GM18505 (cell line): Measurements from ENCODE around the gene FAM118A.
"Not testable (repeated sequence)": the region's sequence is repeated elsewhere in the genome, so short reads cannot be mapped to it uniquely, and the experiment has no call there.

Source experiments
- ATAC-seq: cut with Tn5 transposase; IDR thresholded peaks from one replicate; pipeline ENCODE4 v1.9.1; 2021; ENCODE audit not compliant: unreplicated experiment
- POLR2A ChIP-seq: IDR thresholded peaks from 4 replicates; pipeline ENCODE4 v1.6.1; 2011; ENCODE audit warnings: borderline replicate concordance; ENCODE audit not compliant: insufficient read depth, insufficient read length; ENCODE audit errors: extremely low read depth

Gene FAM118A

GRCh38 chr22:45292731-45293442 lies 16.8 kb upstream of the FAM118A start:
- no peak for TF ChIP-seq POLR2A
- no peak for ATAC-seq

- ATAC-seq, result no peak
- no peak for TF ChIP-seq POLR2A
These were observed 15.7 kb upstream of the FAM118A start for GRCh38 chr22:45294030-45294429.

- ATAC-seq, result not testable (repeated sequence)
These were observed 14.7 kb upstream of the FAM118A start for GRCh38 chr22:45295004-45295403.

DNA sequence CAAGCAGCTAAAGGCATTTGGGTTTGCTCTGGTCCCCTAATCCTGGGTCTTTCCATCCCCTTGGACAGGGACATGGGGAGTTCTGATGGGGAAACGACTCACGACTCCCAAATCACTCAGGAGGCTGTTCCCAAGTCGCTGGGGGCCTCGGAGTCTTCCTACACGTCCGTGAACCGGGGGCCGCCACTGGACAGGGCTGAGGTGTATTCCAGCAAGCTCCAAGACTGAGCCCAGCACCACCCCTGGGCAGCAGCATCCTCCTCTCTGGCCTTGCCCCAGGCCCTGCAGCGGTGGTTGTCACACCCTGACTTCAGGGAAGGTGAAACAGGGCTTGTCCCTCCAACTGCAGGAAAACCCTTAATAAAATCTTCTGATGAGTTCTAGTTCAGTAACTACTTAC lies 14.2 kb upstream of the FAM118A start:
- no peak for TF ChIP-seq POLR2A
- ATAC-seq, result no peak

GRCh38 chr22:45296628-45297297 lies 13.0 kb upstream of the FAM118A start:
- no peak for TF ChIP-seq POLR2A
- no peak for ATAC-seq

- TF ChIP-seq POLR2A, result no peak
- no peak for ATAC-seq
These were observed 10.7 kb upstream of the FAM118A start for GRCh38 chr22:45298934-45299505.

DNA sequence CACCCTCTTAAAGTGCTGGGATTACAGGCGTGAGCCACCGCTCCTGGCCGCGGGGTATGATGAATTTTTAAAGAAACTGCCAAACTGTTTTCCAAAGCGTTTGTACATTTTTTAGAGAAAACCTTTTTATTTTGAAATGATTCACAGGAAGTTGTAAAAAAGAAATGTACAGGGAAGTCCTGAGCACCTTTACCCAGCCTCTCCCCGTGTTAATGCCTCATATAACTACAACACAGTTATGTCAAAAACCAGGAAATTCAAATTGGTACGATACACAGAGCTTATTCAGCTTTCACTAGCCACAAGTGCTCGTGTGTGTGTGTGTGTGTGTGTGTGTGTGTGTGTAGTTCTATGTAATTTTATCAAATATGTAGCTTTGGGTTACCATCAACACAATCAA lies 7.0 kb upstream of the FAM118A start:
- no peak for ATAC-seq
- no peak for TF ChIP-seq POLR2A

DNA sequence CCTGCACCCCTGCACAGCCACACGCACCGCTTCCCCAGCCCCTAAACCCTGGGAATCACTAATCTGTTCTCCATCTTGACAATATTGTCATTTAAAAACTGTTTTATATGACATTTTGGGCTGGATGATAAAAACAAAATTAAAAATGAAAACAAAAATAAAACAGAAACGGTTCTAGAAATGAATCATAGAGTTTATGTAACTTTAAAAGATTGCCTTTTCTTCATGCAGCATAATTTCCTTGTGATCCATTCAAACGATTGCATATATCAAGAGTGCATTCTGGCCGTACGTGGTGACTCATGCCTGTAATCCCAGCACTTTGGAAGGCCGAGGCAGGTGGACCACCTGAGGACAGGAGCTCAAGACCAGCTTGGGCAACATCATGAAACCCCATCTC lies 6.6 kb upstream of the FAM118A start:
- TF ChIP-seq POLR2A, result no peak

GRCh38 chr22:45304971-45305370 lies 4.8 kb upstream of the FAM118A start:
- ATAC-seq, result no peak
- TF ChIP-seq POLR2A, result no peak

More for the DNA sequence above, 6.6 kb upstream of the FAM118A start:
- ATAC-seq, result no peak

DNA sequence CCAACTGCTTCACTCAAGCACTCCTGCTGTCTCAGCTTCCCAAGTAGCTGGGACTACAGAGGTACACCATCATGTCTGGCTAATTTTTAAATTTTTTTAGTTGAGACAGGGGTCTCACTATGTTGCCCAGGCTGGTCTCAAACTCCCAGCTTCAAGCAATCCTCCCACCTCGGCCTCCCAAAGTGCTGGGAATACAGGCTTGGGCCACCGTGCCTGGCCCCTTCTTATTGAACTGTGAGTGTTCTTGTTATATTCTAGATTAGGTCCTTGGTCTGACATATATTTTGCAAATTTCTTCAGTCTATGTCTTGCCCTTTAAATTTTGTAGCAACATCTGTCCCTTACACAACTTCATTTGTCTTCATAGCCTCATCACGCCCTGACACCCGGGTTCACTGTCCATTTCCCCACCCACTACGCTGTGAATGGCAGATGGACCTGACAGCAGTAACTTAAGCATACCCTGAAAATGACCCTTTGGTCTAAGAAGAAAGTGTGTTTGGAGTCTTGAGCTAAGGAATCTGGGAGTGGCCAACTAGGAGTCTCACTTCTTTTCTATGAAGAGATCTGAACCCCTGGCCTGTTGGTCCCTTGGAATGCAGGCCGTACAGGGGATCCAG lies 4.2 kb upstream of the FAM118A start:
- TF ChIP-seq POLR2A, result no peak
- ATAC-seq, result no peak

- no peak for ATAC-seq
- no peak for TF ChIP-seq POLR2A
These were observed 3.6 kb upstream of the FAM118A start for GRCh38 chr22:45306139-45306538.

DNA sequence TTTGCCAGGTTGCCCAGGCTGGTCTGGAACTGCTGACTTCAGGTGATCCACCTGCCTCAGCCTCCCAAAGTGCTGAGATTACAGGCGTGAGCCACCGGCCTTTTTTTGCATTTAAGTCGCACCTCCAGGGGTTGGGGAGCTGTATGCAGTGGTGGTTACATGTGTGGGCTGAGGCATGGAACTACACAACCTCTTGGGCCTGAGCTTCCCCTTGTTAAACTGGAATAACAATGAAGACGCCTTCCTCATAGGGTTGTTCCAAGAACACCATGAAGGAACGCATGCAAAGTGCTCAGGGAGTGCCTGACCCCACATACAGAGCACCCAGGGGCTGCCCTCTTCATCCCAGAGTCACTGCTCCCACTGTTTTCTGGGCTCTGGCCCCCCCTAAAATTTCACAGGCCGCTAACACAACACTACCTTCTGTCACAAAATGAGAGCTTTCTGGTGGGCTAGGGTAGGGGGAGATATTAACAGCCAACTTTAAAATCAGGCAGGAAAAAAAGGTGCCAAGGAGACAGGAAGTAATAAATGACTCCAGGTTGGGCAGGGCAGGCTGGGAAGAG lies 1.3 kb upstream of the FAM118A start:
- TF ChIP-seq POLR2A, result no peak
- no peak for ATAC-seq

DNA sequence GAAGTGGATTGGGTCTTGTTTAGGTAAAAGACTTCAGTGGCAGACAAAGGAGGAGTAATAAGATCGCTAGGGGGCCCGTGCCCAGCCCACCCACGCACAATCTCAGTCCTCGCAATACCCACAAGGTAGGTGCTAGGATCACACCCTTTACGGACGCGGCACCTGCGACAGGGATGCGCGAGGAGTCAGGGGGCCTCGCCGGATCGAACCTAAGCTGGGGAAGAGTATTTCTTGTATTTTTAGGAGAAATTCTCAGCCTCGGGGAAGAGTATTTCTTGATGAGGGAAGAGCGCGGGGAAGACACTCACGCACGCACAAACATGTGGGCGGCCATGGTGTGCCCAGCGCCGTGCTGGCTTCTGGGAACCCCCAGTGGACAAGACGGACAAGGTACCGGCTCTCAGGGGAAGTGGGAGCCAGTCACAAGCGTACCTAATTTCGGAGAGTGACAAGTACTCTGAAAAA lies 745 bp upstream of the FAM118A start:
- ATAC-seq, result no peak

More for the DNA sequence above, 745 bp upstream of the FAM118A start:
- no peak for TF ChIP-seq POLR2A
